HepG2 (cell line): ENCODE measurements around the gene HEXD. TPM values are rescaled to one million over a fixed set of nuclear protein-coding genes. Genes with fewer than 3 reads are reported as not detected.

ENCODE experiments used
- BORCS8-MEF2B ChIP-seq: sonication (generic); formaldehyde crosslinking; IDR thresholded peaks from 2 replicates; pipeline ENCODE4 v1.8.0; 2022; ENCODE audit warnings: mild to moderate bottlenecking, missing genetic modification reagents
- HNRNPK ChIP-seq: fragments of 200-400 bp; formaldehyde crosslinking; IDR thresholded peaks from 2 replicates; pipeline ENCODE4 v1.6.1; 2018; ENCODE audit warnings: low read length, low read depth, moderate library complexity, mild to moderate bottlenecking; ENCODE audit not compliant: poor library complexity, severe bottlenecking
- HOXA3 ChIP-seq: sonication (generic); formaldehyde crosslinking; IDR thresholded peaks from 2 replicates; pipeline ENCODE4 v1.5.0; 2020; ENCODE audit warnings: missing genetic modification reagents
- NRL ChIP-seq: sonication (generic); formaldehyde crosslinking; IDR thresholded peaks from 2 replicates; pipeline ENCODE4 v1.5.0; 2020; ENCODE audit warnings: missing genetic modification reagents, mild to moderate bottlenecking, moderate library complexity, borderline replicate concordance
- PLRG1 ChIP-seq: fragments of 450-650 bp; conservative IDR thresholded peaks from 2 replicates; pipeline ENCODE4 v1.6.1; 2016
- SRSF1 ChIP-seq: fragments of 200-400 bp; formaldehyde crosslinking; optimal IDR thresholded peaks from 2 replicates; pipeline ENCODE3; 2017; ENCODE audit warnings: mild to moderate bottlenecking, low read depth, low read length, moderate library complexity
- ZBTB33 ChIP-seq: sonication (generic); formaldehyde crosslinking; IDR thresholded peaks from 2 replicates; pipeline ENCODE4 v1.4.0; 2020; ENCODE audit warnings: missing genetic modification reagents
- ZKSCAN1 ChIP-seq: fragments of 150-350 bp; IDR thresholded peaks from 2 replicates; pipeline ENCODE4 v1.6.1; 2014; ENCODE audit warnings: low read length
- ZNF446 ChIP-seq: sonication (generic); formaldehyde crosslinking; IDR thresholded peaks from 2 replicates; pipeline ENCODE4 v1.5.0; 2020; ENCODE audit warnings: mild to moderate bottlenecking, missing genetic modification reagents
- ZNF841 ChIP-seq: sonication (generic); formaldehyde crosslinking; IDR thresholded peaks from 2 replicates; pipeline ENCODE4 v1.8.1; 2023; ENCODE audit warnings: missing genetic modification reagents, borderline replicate concordance
- ZNF850 ChIP-seq: sonication (generic); formaldehyde crosslinking; conservative IDR thresholded peaks from 2 replicates; pipeline ENCODE4 v1.9.0; 2021; ENCODE audit warnings: mild to moderate bottlenecking, missing genetic modification reagents
- polyA plus RNA-seq, 8 experiments: library from polyadenylated mRNA; depleted of rRNA in 3 of 8; stranded (reverse) in 7 of 8; unstranded in 1 of 8; fragments of >200 nt; fragmentation: Illumina TruSeq in 4 of 8; extraction: Trizol in 4 of 8; gene quantifications; 2 replicates each; pipeline versions ENCODE4 v1.2.1 to v1.2.3, GENCODE V29; 2011 to 2016; ENCODE audit warnings: low read depth in 4 of 8, missing spikeins in 1 of 8, mixed read lengths in 1 of 8; ENCODE audit not compliant: insufficient read depth in 1 of 8
- total RNA-seq, 5 experiments: library from RNA; depleted of rRNA; stranded (reverse); fragments of >200 nt; fragmentation: Illumina TruSeq; extraction: Trizol; gene quantifications; 2 replicates each; pipeline ENCODE4 v1.2.3, GENCODE V29; 2016; ENCODE audit warnings: low read depth in 1 of 5
- TF ChIP-seq, protein P1 (sequence below): sonication (generic); formaldehyde crosslinking; IDR thresholded peaks from 2 replicates; pipeline ENCODE4 v1.9.0; 2022; ENCODE audit warnings: missing genetic modification reagents, mild to moderate bottlenecking, borderline replicate concordance
- TF ChIP-seq, protein P2 (sequence below), 2 experiments: IDR thresholded peaks; 2 replicates each; pipeline ENCODE4 v1.6.1; 2011 to 2012; ENCODE audit warnings: low read length in 2 of 2, borderline replicate concordance in 1 of 2, low read depth in 1 of 2, mild to moderate bottlenecking in 1 of 2, moderate library complexity in 1 of 2
- TF ChIP-seq, protein P3 (sequence below): sonication (generic); formaldehyde crosslinking; IDR thresholded peaks from 2 replicates; pipeline ENCODE4 v1.5.1; 2020; ENCODE audit warnings: missing genetic modification reagents, mild to moderate bottlenecking, borderline replicate concordance
- TF ChIP-seq, protein P4 (sequence below): sonication (generic); formaldehyde crosslinking; IDR thresholded peaks from 2 replicates; pipeline ENCODE4 v1.8.0; 2022; ENCODE audit warnings: missing genetic modification reagents, mild to moderate bottlenecking, moderate library complexity, borderline replicate concordance

Gene HEXD
- total and polyA plus RNA-seq, 2 of the 13 experiments (the other 11 are each of a cell fraction or from before 2014, with no cell fraction given): 22.3 to 41.8 TPM

DNA sequence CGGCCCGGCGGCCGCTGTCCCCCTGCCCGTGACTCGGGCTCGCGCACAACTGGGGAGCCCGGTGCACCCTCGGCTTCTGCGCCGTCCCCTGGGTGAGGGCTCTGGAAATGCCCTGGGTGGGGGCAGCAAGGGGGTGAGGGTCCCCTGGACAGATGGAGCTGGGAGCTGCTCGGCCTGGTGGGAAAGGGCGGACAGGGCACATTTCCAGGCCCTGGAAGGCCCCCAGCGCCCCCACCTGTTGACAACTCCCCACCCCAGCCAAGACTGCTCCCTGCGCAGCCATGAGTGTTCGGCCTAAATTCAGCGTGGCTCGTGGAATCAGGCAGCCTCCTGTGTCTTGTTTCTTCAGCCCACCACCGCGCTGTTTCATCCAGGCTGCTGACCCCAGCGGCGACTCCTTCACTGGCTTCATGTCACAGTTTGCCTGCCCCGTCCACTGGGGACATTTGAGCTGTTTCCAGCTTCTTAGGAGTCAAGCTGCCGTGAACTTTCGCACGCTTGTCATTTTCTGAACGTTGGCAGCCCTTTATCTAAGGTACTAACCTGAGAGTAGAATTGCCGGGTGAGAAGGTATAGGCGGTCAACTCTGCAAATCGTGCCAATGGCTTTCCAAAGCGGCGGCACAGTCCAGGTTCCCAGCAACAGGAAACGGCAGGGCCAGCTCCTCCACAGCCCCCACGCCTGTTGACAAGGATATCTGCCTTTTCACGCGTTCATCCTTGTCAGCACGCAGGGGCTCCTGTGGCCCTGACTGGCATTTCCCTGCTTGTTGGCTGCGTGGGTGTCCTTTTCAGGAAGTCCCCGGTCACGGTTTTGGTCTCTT lies 45.7 kb upstream of the HEXD start (continued):
- TF ChIP-seq, protein P1, sequence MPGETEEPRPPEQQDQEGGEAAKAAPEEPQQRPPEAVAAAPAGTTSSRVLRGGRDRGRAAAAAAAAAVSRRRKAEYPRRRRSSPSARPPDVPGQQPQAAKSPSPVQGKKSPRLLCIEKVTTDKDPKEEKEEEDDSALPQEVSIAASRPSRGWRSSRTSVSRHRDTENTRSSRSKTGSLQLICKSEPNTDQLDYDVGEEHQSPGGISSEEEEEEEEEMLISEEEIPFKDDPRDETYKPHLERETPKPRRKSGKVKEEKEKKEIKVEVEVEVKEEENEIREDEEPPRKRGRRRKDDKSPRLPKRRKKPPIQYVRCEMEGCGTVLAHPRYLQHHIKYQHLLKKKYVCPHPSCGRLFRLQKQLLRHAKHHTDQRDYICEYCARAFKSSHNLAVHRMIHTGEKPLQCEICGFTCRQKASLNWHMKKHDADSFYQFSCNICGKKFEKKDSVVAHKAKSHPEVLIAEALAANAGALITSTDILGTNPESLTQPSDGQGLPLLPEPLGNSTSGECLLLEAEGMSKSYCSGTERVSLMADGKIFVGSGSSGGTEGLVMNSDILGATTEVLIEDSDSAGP (CRISPR knock-in tag): no peak
- no peak for TF ChIP-seq ZNF841 (CRISPR knock-in tag)
- 0 out of 2 replicates have a peak, but pooled peaks have one; percentile 18 for TF ChIP-seq NRL (CRISPR knock-in tag)
- TF ChIP-seq, protein P2, sequence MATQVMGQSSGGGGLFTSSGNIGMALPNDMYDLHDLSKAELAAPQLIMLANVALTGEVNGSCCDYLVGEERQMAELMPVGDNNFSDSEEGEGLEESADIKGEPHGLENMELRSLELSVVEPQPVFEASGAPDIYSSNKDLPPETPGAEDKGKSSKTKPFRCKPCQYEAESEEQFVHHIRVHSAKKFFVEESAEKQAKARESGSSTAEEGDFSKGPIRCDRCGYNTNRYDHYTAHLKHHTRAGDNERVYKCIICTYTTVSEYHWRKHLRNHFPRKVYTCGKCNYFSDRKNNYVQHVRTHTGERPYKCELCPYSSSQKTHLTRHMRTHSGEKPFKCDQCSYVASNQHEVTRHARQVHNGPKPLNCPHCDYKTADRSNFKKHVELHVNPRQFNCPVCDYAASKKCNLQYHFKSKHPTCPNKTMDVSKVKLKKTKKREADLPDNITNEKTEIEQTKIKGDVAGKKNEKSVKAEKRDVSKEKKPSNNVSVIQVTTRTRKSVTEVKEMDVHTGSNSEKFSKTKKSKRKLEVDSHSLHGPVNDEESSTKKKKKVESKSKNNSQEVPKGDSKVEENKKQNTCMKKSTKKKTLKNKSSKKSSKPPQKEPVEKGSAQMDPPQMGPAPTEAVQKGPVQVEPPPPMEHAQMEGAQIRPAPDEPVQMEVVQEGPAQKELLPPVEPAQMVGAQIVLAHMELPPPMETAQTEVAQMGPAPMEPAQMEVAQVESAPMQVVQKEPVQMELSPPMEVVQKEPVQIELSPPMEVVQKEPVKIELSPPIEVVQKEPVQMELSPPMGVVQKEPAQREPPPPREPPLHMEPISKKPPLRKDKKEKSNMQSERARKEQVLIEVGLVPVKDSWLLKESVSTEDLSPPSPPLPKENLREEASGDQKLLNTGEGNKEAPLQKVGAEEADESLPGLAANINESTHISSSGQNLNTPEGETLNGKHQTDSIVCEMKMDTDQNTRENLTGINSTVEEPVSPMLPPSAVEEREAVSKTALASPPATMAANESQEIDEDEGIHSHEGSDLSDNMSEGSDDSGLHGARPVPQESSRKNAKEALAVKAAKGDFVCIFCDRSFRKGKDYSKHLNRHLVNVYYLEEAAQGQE (IDR thresholded peaks at IDR 0.05; ENCODE audit: borderline replicate concordance in 1 of 2, low read depth in 1 of 2, low read length in 2 of 2): no peak
- peak; percentile 15; the same call in 1 of the 2 replicates for TF ChIP-seq HOXA3 (CRISPR knock-in tag)
- TF ChIP-seq ZNF446 (CRISPR knock-in tag): no peak
- no peak for TF ChIP-seq SRSF1
- TF ChIP-seq BORCS8-MEF2B (CRISPR knock-in tag): peak; percentile 5; the same call in 1 of the 2 replicates
- TF ChIP-seq PLRG1: no peak
- peak; percentile 51; the same call in 1 of the 2 replicates for TF ChIP-seq ZBTB33 (CRISPR knock-in tag)
- TF ChIP-seq, protein P3, sequence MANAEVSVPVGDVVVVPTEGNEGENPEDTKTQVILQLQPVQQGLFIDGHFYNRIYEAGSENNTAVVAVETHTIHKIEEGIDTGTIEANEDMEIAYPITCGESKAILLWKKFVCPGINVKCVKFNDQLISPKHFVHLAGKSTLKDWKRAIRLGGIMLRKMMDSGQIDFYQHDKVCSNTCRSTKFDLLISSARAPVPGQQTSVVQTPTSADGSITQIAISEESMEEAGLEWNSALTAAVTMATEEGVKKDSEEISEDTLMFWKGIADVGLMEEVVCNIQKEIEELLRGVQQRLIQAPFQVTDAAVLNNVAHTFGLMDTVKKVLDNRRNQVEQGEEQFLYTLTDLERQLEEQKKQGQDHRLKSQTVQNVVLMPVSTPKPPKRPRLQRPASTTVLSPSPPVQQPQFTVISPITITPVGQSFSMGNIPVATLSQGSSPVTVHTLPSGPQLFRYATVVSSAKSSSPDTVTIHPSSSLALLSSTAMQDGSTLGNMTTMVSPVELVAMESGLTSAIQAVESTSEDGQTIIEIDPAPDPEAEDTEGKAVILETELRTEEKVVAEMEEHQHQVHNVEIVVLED: no peak
- TF ChIP-seq ZNF850: no peak
- TF ChIP-seq, protein P4, sequence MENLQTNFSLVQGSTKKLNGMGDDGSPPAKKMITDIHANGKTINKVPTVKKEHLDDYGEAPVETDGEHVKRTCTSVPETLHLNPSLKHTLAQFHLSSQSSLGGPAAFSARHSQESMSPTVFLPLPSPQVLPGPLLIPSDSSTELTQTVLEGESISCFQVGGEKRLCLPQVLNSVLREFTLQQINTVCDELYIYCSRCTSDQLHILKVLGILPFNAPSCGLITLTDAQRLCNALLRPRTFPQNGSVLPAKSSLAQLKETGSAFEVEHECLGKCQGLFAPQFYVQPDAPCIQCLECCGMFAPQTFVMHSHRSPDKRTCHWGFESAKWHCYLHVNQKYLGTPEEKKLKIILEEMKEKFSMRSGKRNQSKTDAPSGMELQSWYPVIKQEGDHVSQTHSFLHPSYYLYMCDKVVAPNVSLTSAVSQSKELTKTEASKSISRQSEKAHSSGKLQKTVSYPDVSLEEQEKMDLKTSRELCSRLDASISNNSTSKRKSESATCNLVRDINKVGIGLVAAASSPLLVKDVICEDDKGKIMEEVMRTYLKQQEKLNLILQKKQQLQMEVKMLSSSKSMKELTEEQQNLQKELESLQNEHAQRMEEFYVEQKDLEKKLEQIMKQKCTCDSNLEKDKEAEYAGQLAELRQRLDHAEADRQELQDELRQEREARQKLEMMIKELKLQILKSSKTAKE (CRISPR knock-in tag): no peak
- no peak for TF ChIP-seq ZKSCAN1
- TF ChIP-seq HNRNPK: peak; percentile 0
